Epithelial cell of proximal tubule (primary cell): ENCODE data around the gene MT1F. TPM values are rescaled to one million over a fixed set of nuclear protein-coding genes. Genes with fewer than 3 reads are reported as not detected.

Experiments used
- DNase-seq: peaks from one replicate; pipeline ENCODE4 v3.0.0-alpha.2; 2011; ENCODE audit warnings: low read depth
- H3K4me3 ChIP-seq: 2 replicates; pipeline ENCODE4 v1.5.1; 2011; ENCODE audit warnings: low read depth, mild to moderate bottlenecking, low read length
- total RNA-seq: library from RNA; depleted of rRNA; stranded (reverse); fragments of >200 nt; gene quantifications from 2 replicates; pipeline ENCODE4 v1.2.3, GENCODE V29; 2015
- TF ChIP-seq, protein P1 (sequence below): conservative IDR thresholded peaks from 2 replicates; pipeline ENCODE4 v1.5.1; 2012; ENCODE audit warnings: low read depth, mild to moderate bottlenecking, low read length

The MT1F gene
- total RNA-seq, 1 donor from 2014 or later = 95.8 TPM

- TF ChIP-seq, protein P1, sequence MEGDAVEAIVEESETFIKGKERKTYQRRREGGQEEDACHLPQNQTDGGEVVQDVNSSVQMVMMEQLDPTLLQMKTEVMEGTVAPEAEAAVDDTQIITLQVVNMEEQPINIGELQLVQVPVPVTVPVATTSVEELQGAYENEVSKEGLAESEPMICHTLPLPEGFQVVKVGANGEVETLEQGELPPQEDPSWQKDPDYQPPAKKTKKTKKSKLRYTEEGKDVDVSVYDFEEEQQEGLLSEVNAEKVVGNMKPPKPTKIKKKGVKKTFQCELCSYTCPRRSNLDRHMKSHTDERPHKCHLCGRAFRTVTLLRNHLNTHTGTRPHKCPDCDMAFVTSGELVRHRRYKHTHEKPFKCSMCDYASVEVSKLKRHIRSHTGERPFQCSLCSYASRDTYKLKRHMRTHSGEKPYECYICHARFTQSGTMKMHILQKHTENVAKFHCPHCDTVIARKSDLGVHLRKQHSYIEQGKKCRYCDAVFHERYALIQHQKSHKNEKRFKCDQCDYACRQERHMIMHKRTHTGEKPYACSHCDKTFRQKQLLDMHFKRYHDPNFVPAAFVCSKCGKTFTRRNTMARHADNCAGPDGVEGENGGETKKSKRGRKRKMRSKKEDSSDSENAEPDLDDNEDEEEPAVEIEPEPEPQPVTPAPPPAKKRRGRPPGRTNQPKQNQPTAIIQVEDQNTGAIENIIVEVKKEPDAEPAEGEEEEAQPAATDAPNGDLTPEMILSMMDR = no peak
- no peak overlapping the region for H3K4me3 ChIP-seq
- DNase-seq = no peak
Measured at GRCh38 chr16:56647641-56648431, 9.9 kb upstream of the MT1F start.

DNA sequence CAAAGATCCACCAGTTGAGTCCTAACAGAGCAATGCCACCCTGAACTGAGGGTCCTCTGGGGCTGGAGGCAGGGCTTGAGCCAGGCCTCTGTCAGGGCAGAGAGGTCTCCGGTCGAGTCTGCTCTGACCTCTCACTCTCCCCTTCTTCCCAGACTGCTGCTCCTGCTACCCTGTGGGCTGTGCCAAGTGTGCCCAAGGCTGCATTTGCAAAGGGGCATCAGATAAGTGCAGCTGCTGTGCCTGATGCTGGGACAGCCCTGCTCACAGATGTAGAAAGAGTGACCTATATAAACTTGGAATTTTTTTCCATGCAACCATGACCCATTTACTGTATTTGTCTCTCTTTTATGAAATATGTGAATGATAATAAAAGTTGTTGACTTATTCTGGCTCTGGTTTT is 8.5 kb upstream of the MT1F start:
- no peak for DNase-seq
- TF ChIP-seq, protein P1 = no peak
- H3K4me3 ChIP-seq = no peak overlapping the region

- H3K4me3 ChIP-seq = no peak overlapping the region
- DNase-seq = no peak
- TF ChIP-seq, protein P1 = no peak
Measured at GRCh38 chr16:56649820-56650219, 7.9 kb upstream of the MT1F start.

DNA sequence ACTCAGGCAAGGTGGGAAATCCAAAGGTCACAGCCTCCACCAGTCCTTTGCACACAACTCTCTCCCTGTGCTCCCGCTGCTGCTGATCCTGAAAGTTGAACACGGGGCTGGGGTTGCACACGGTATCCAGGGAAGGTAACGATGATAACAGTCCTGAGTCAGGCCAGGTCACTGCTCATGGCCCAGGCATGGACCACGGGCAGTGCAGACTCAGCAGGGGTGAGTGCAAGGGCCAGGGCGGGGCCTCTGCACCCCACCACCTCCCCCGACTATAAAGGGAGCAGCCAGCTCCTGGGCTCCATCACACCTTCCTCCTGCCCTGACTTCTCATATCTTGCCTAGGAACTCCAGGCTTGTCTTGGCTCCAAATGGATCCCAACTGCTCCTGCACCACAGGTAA is 6.2 kb upstream of the MT1F start, which contains the start of gene MT1B:
MT1B (plus strand) TSS at position 301 of the 400 bp plus-strand sequence; CDS start at position 369, 68 bp downstream.
- TF ChIP-seq, protein P1 = no peak
- DNase-seq = no peak
- H3K4me3 ChIP-seq = no peak within 1 kb of the TSS

DNA sequence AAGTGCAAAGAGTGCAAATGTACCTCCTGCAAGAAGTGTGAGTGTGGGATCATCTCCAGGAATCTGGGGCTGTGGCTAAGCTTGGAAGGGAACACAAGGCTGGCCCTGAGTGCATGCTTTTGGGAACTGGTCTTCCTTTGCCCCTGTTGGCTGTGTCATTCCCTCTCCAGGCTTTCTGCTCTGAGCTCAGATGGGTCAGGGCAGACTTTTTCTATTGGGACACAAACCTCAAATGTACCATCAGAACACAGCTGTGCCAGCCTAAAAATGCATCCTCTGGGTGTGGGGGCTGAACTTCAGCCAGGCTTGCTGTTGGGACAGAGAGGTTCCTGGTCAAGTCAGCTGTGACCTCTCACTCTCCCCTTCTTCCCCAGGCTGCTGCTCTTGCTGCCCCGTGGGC is 5.2 kb upstream of the MT1F start:
- TF ChIP-seq, protein P1 = no peak
- no peak for DNase-seq
- H3K4me3 ChIP-seq = no peak overlapping the region

DNA sequence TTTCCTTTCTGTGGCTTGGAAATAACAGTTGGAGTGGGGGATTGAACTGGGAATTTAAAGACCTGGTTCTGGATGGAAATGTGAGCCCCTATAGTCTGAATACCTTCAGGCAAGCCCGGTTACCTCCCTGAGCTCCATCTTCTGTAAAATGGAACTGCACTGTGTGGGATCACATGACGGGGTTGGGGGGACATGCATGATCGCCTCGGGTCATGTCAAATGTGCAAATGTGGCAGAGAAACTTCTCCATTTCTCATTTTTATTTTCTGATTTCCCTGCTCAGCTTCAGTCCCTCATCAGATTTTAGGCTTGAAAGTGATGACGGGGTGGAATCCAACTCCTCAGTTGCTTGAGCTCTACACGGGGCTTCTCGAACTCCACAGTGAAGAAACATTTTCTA is 4.5 kb upstream of the MT1F start:
- TF ChIP-seq, protein P1 = no peak
- no peak for DNase-seq
- no peak overlapping the region for H3K4me3 ChIP-seq
